Activated T-cell treated with anti-CD3 and anti-CD28 coated beads for 4 hours (primary cell): ENCODE results near the gene EPS8L3.

ENCODE experiments used
- DNase-seq: peaks from one replicate; pipeline ENCODE4 v3.0.0-alpha.2; 2020

The EPS8L3 gene

GRCh38 chr1:109793486-109794318 is 30.0 kb upstream of the EPS8L3 start:
- DNase-seq, result peak; percentile 31

GRCh38 chr1:109793089-109793485 is 29.4 kb upstream of the EPS8L3 start:
- no peak for DNase-seq

- no peak for DNase-seq
Observed at GRCh38 chr1:109792056-109792831, 28.5 kb upstream of the EPS8L3 start.

- DNase-seq, result no peak
Observed at GRCh38 chr1:109791495-109792043, 27.8 kb upstream of the EPS8L3 start.

GRCh38 chr1:109790735-109791494 is 27.2 kb upstream of the EPS8L3 start:
- DNase-seq, result peak; percentile 60

- DNase-seq, result no peak
Observed at GRCh38 chr1:109790329-109790728, 26.6 kb upstream of the EPS8L3 start.

GRCh38 chr1:109789551-109790180 is 25.9 kb upstream of the EPS8L3 start:
- no peak for DNase-seq

- no peak for DNase-seq
Observed at GRCh38 chr1:109788695-109789521, 25.2 kb upstream of the EPS8L3 start.

- no peak for DNase-seq
Observed at GRCh38 chr1:109787845-109788601, 24.3 kb upstream of the EPS8L3 start.

- DNase-seq, result no peak
Observed at GRCh38 chr1:109787211-109787844, 23.6 kb upstream of the EPS8L3 start.

- DNase-seq, result no peak
Observed at GRCh38 chr1:109786531-109787021, 22.9 kb upstream of the EPS8L3 start.

GRCh38 chr1:109786112-109786480 is 22.4 kb upstream of the EPS8L3 start:
- DNase-seq, result no peak

GRCh38 chr1:109785446-109786111 is 21.9 kb upstream of the EPS8L3 start:
- DNase-seq, result no peak

GRCh38 chr1:109784551-109785252 is 21.0 kb upstream of the EPS8L3 start:
- no peak for DNase-seq

- DNase-seq, result no peak
Observed at GRCh38 chr1:109783436-109783835, 19.7 kb upstream of the EPS8L3 start.

- no peak for DNase-seq
Observed at GRCh38 chr1:109782927-109783326, 19.2 kb upstream of the EPS8L3 start.

- DNase-seq, result no peak
Observed at GRCh38 chr1:109782514-109782913, 18.8 kb upstream of the EPS8L3 start.

GRCh38 chr1:109781806-109782205 is 18.1 kb upstream of the EPS8L3 start:
- DNase-seq, result no peak

- no peak for DNase-seq
Observed at GRCh38 chr1:109780982-109781381, 17.3 kb upstream of the EPS8L3 start.
